Measurements from ENCODE around the gene NGF.

DNA sequence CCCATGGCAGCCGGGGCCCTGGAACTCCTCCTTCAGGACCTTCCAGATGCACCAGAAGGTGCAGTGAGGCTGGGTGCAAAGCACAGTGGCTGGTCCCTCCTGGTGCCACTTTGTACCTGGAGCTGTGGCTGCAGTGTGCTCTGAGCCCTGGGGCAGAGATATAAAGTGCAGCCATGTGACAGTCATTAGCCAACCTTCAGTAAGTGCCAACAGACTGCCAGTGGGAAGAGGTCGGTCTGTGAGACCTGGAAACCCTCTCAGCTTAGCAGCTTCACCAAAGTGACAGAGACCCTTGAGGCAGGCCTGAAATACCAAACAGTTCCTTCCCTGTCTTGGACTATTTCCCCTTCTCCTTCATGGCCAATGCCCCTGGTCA is 26.7 kb upstream of the NGF start:
- TF ChIP-seq, protein P1, sequence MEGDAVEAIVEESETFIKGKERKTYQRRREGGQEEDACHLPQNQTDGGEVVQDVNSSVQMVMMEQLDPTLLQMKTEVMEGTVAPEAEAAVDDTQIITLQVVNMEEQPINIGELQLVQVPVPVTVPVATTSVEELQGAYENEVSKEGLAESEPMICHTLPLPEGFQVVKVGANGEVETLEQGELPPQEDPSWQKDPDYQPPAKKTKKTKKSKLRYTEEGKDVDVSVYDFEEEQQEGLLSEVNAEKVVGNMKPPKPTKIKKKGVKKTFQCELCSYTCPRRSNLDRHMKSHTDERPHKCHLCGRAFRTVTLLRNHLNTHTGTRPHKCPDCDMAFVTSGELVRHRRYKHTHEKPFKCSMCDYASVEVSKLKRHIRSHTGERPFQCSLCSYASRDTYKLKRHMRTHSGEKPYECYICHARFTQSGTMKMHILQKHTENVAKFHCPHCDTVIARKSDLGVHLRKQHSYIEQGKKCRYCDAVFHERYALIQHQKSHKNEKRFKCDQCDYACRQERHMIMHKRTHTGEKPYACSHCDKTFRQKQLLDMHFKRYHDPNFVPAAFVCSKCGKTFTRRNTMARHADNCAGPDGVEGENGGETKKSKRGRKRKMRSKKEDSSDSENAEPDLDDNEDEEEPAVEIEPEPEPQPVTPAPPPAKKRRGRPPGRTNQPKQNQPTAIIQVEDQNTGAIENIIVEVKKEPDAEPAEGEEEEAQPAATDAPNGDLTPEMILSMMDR (IDR thresholded peaks at IDR 0.05): no peak
- no peak for TF ChIP-seq POLR2A (IDR thresholded peaks at IDR 0.05)

Measured in thyroid gland (tissue), 4 donors.